NAMALWA (cell line): ENCODE results near the gene PASK.
A peak's percentile ranks its signal among the peaks of the same experiment; 100 is the strongest.

Source experiments
- DNase-seq: peaks from one replicate; pipeline ENCODE4 v3.0.0-alpha.2; 2015; ENCODE audit warnings: low spot score

PASK gene

DNA sequence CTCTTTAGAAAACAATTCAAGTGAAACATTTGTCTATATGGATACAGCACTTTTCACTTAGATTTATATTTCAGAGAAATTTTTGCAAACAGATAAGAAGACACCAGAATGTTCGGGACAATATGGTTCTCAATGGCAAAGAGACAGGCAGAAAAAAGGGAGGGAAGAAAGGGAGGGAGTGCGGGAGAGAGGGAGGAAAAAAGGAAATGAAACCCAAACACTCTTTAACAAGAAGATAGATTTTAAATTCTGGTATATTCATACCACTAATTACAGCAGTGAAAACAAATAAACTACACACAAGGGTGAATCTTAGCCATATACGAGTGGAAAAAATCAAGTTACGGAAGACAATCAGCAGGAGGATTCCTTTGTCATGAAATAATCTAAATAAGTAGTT lies 3.0 kb downstream of the PASK start:
- DNase-seq: no peak

- DNase-seq: no peak
Measured at GRCh38 chr2:241142593-241142992, 6.7 kb downstream of the PASK start.

DNA sequence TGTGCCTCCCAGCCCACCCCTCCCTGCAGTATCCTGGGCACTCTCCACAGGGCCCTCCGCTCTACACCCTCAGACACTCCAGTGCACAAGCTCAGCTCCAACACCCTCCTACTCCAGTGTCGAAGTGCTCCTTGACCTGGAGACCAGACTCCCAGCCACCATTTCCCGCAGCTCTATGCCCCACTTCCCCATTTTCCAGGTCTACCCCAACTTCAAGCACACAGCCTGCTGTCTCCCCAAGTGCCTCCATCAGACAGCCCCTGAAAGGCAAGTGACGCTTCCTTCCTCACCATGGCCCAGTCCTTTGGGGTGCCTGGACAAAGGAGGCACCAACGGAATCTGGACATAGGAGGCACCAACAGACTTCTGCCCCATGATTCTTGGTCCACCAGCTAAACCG lies 7.2 kb downstream of the PASK start:
- DNase-seq: no peak

- no peak for DNase-seq
Measured at GRCh38 chr2:241141214-241141770, 8.0 kb downstream of the PASK start.

DNA sequence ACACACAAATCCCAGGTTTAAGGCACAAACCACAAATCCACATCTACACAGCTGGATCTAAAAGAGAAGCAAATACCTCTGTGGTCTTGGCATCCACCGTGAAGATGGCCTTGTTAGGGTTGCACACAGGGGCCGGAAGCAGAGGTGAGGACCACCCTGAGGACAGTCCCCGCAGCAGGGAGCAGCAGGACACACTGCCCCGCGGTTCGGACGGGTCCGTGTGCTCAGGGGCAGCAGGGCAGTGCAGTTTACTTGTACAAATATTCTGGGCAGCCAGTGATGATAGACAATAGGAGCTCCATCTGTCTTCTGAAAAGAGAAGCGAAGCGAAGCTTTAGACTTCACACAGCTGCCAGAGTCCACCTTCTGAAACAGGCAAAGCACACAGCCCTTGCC lies 8.8 kb downstream of the PASK start:
- DNase-seq: no peak

DNA sequence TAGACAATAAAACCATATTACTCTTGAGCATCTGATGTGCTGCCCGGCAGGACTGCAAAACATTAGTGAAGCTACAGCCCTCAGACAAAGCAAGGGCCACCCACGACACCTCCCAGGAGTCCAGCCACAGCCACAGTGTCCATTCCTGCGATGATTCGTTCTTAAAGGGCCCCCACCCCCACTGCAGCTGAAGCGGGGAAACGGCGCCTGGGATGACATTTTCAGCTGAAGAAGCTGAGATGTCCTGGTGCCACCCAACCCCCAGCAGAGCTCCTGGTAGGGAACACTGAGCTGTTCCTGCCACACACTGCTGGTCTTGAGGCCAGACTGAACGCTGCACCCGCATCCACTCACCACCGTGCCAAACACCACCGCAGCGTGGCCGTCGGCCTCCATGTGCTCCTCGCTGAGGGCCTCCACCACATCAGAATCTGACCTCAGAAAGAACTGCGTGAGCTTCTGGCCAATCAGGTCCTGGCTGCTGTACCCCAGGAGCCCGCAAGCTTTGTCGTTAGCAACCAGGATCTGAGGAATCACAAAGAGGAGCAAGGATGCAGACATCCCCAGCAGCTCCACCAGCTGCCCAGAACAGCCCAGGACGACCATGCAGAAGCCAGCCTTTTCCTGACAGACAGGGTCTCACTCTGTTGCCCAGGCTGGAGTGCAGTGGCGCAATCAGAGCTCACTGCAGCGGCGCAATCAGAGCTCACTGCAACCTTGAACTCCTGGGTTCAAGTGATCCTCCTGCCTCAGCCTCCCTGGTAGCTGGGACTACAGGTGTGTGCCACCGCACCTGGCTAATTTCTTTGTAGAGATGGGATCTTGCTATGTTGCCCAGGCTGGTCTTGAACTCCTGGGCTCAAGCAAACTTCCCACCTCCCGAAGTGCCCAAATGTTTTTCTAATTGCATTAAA lies 9.5 kb downstream of the PASK start:
- no peak for DNase-seq

GRCh38 chr2:241138471-241138870 lies 10.8 kb downstream of the PASK start:
- no peak for DNase-seq

- no peak for DNase-seq
Measured at GRCh38 chr2:241137276-241138190, 11.7 kb downstream of the PASK start.

GRCh38 chr2:241136661-241137260 lies 12.5 kb downstream of the PASK start:
- no peak for DNase-seq

- no peak for DNase-seq
Measured at GRCh38 chr2:241136191-241136590, 13.1 kb downstream of the PASK start.

DNA sequence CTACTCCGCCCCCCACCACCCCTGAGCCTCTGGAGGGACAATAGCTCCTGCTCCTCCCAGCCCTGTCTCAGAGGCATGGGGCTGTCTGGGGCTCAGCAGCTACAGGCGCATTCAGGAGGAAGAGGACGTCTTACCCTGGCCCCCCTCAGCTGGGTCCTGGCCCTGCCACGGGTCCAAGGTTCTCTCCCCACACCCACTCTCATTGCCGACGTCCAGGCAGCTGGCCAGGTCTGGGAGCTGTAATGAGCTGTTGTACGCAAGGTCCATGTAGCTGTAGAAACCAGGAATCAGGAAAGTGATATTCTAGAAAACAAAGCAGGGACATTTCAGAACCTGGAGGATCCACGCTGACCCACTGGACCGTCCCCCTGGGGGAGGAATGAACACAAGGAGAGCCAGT lies 13.5 kb downstream of the PASK start:
- no peak for DNase-seq

DNA sequence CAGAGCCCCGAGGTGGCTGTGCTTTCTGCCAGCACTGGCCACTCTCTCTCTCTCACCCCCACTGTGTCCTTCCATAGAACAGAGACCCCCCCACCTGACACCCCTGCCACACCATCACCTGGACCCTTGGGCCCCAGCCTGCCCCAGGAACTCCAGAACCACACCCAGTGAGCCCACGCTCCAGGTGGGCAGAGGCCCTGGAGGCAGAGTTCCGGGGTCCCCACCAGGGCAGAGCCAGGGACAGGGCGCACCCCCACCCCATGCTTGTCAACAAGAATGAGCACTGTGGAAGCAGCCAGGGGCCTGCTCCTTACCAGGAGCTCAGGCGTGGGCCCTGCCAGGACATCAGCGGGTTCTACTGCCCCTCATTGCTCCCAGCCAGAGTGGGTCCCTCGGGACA lies 14.6 kb downstream of the PASK start:
- DNase-seq: no peak

DNA sequence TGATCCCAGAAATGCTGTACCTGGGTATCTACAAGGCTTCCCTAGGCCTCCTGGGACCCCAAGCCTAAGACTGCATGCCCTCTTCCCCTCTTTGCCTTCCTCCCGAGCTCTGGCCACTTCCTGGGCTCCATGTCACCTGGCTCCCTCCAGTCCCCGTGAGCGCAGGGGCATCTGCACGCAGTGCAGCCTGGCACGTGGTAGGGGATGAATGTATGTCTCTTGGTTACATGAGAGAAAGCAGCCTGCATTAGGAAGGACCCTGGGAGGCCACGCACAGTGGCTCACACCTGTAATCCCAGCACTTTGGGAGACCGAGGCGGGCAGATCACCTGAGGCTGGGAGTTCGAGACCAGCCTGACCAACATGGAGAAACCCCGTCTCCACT lies 15.8 kb downstream of the PASK start:
- no peak for DNase-seq

DNA sequence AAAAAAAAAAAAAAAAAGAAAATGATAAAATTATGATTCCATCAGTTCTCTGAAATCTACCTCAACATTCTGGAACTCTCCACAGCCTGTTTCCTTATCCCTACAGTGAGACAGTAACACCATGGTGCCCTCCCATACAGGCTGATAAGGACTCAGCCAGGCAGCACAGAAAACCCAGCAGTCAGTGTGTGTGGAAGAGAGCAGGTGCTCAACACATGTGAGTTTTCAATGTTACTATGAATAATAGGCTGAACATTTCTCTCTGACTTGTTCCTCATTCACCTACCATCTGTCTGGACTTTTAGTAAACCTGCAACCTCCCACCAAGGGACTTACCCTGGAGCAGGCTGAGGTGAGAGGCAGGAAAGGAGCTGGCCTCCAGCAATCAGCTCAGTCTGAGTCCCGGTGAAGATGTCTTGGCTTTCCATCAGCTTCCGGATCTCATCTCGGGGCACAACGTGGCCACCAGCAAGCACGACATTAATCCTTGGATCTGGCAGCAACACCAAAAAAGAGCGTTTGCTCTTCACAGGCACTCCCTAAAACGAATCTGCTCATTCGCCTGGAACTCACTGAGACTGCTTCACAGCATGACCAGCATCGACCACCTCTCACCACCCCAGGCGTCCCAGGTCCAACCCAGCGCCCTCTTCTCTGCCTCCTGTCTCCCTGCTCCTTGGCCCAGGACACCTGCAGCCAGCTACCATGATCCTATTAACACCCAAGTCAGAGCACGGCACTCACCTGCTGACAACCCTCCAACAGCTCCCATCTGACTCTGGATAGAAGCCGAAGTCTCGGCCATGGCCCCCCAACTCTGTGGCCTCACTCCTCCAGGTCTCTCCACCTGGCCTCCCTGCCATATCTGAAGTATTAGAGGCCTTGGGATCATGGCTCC lies 16.5 kb downstream of the PASK start:
- peak; percentile 20 for DNase-seq

GRCh38 chr2:241131531-241131930 lies 17.7 kb downstream of the PASK start:
- no peak for DNase-seq

GRCh38 chr2:241130316-241130715 lies 19.0 kb downstream of the PASK start:
- DNase-seq: no peak

DNA sequence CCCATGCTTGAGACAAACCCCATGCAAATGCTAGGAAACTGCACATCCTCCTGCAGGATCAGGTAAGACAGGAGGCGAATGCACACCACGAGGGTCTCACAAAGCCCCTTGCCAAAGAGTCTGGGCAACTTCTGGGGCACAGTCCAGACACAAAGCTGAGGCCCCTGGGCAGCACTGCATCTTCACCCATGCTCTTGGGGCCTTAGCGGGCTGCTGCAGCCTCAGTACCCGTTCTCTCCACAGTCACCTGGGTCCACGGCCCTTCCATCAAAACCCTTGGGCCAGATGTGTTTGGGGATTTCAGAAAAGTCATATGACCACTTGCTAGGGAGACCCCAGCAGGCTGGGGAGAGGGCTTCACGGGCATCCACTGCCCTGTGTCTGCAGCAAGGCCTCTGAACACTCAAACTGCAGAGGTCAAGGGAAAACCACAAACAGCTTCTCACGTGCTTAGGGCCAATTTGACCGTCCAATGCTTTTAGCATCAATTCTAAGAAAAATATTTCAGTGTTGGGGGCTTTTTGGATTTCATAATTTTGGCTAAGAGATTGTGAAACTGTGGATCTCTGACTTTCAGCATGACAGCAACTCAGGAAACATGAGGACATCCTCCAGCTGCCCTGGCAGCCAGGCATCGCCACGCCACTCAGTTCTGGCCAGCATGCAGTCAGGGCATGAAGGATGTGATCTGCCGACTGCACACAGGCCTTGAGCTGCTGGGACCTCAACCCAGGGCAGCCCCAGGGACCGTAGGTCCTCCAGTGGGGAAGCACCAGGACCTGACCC lies 20.0 kb downstream of the PASK start:
- DNase-seq: no peak

DNA sequence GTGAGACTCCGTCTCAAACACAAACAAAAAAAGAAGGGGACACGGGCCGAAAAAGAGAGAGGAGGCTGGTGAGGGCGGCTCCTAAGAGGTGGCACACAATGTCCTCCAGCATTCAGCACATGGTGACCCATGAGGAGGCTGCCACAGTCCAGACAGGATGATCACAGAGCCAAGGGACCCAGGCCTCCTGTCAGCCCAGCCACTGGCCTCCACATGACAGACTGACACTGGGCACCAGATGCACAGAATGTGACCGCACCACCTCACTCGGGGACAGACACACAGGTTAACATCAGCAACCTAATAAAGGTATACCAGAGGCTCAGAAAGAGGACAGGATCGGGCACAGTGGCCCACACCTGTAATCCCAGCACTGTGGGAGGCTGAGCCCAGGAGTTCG lies 21.0 kb downstream of the PASK start:
- no peak for DNase-seq

GRCh38 chr2:241126771-241127202 lies 22.5 kb downstream of the PASK start:
- DNase-seq: no peak

- DNase-seq: no peak
Measured at GRCh38 chr2:241126201-241126611, 23.1 kb downstream of the PASK start.
